Small intestine (tissue), 16 donors: ENCODE results near the gene ZNF91. TPM values are rescaled to one million over a fixed set of nuclear protein-coding genes. Genes with fewer than 3 reads are reported as not detected.

Experiments used
- DNase-seq, 2 donors: peaks; one replicate each; pipeline versions ENCODE4 v3.0.0 to v3.0.0-alpha.2; 2013
- FAIRE-seq: peaks from 2 replicates; lab custom pipeline; 2012; peaks lifted over from hg19 to GRCh38; lab: Jason Lieb, UNC
- H3K27ac ChIP-seq, 3 donors: one replicate each; pipeline ENCODE4 v1.5.1; 2013; ENCODE audit warnings: low read length in 2 of 3, mild to moderate bottlenecking in 2 of 3, control low read depth in 1 of 3, inconsistent platforms in 1 of 3, low read depth in 1 of 3, moderate library complexity in 1 of 3
- H3K27me3 ChIP-seq, 3 donors: one replicate each; pipeline ENCODE4 v1.6.1; 2013; ENCODE audit warnings: low read length in 3 of 3, inconsistent platforms in 1 of 3; ENCODE audit not compliant: control insufficient read depth in 3 of 3, insufficient read depth in 3 of 3
- H3K36me3 ChIP-seq, 3 donors: one replicate each; pipeline ENCODE4 v1.6.1; 2013; ENCODE audit warnings: low read length in 3 of 3, inconsistent platforms in 1 of 3, low read depth in 1 of 3, mild to moderate bottlenecking in 1 of 3, moderate library complexity in 1 of 3; ENCODE audit not compliant: control insufficient read depth in 3 of 3, insufficient read depth in 2 of 3
- H3K4me1 ChIP-seq, 3 donors: one replicate each; pipeline ENCODE4 v1.6.1; 2013; ENCODE audit warnings: low read length in 2 of 3, inconsistent platforms in 1 of 3, low read depth in 1 of 3, mild to moderate bottlenecking in 1 of 3, moderate library complexity in 1 of 3; ENCODE audit not compliant: control insufficient read depth in 3 of 3, insufficient read depth in 2 of 3
- H3K4me3 ChIP-seq, 3 donors: one replicate each; pipeline ENCODE4 v1.5.1; 2013; ENCODE audit warnings: low read length in 3 of 3, control low read depth in 1 of 3, inconsistent platforms in 1 of 3, low read depth in 1 of 3, mild to moderate bottlenecking in 1 of 3, moderate library complexity in 1 of 3
- H3K9me3 ChIP-seq, 2 donors: one replicate each; pipeline ENCODE4 v1.6.1; 2013; ENCODE audit warnings: low read depth in 1 of 2, low read length in 1 of 2; ENCODE audit not compliant: control insufficient read depth in 2 of 2, insufficient read depth in 1 of 2
- WGBS, 3 donors: extraction: QIAGEN DNeasy Blood & Tissue Kit; methylation state at CpG; one replicate each; pipeline ENCODE4 v1.1.7; 2013; 5-methylcytosine and 5-hydroxymethylcytosine counted together
- long read RNA-seq, 10 donors: transcript quantifications; one replicate each; lab custom pipeline, GENCODE V29; 2026
- polyA plus RNA-seq, 4 donors: library from polyadenylated mRNA; stranded (reverse) in 3 of 4; unstranded in 1 of 4; fragments of 200-250 nt in 3 of 4; fragments of 120-200 nt in 1 of 4; gene quantifications; one replicate each; pipeline versions ENCODE4 v1.2.1 to v1.2.3, GENCODE V29; 2013
- donor health status: healthy with polysubstance abuse.
- donor health status: control.
- donor health status: control.
- donor health status: Bipolar disorder and iron deficiency.
- donor health status: healthy.

Gene ZNF91
- polyA plus RNA-seq: 10 to 100 TPM; 12.4 to 64.8 (median 16.1) TPM
- long read RNA-seq, donor 1, full-length matches to known transcripts: 54 of 67 reads
- long read RNA-seq, donor 1, partial matches to known transcripts: 7 of 67 reads
- long read RNA-seq, donor 1, other reads (novel, unspliced or antisense): 6 of 67 reads
- long read RNA-seq, donor 2, full-length matches to known transcripts: 9 of 9 reads
- long read RNA-seq, donor 2, partial matches to known transcripts: 0 of 9 reads
- long read RNA-seq, donor 2, other reads (novel, unspliced or antisense): 0 of 9 reads
- long read RNA-seq, donor 3, full-length matches to known transcripts: 44 of 44 reads
- long read RNA-seq, donor 3, partial matches to known transcripts: 0 of 44 reads
- long read RNA-seq, donor 3, other reads (novel, unspliced or antisense): 0 of 44 reads
- long read RNA-seq, donor 4, full-length matches to known transcripts: 2 of 2 reads
- long read RNA-seq, donor 4, partial matches to known transcripts: 0 of 2 reads
- long read RNA-seq, donor 4, other reads (novel, unspliced or antisense): 0 of 2 reads
- long read RNA-seq, donor 5, full-length matches to known transcripts: 11 of 11 reads
- long read RNA-seq, donor 5, partial matches to known transcripts: 0 of 11 reads
- long read RNA-seq, donor 5, other reads (novel, unspliced or antisense): 0 of 11 reads
- long read RNA-seq, donor 6, full-length matches to known transcripts: 24 of 24 reads
- long read RNA-seq, donor 6, partial matches to known transcripts: 0 of 24 reads
- long read RNA-seq, donor 6, other reads (novel, unspliced or antisense): 0 of 24 reads
- long read RNA-seq, donor 7, full-length matches to known transcripts: 22 of 22 reads
- long read RNA-seq, donor 7, partial matches to known transcripts: 0 of 22 reads
- long read RNA-seq, donor 7, other reads (novel, unspliced or antisense): 0 of 22 reads
- long read RNA-seq, donor 8, full-length matches to known transcripts: 7 of 7 reads
- long read RNA-seq, donor 8, partial matches to known transcripts: 0 of 7 reads
- long read RNA-seq, donor 8, other reads (novel, unspliced or antisense): 0 of 7 reads
- long read RNA-seq, donor 9, full-length matches to known transcripts: 12 of 12 reads
- long read RNA-seq, donor 9, partial matches to known transcripts: 0 of 12 reads
- long read RNA-seq, donor 9, other reads (novel, unspliced or antisense): 0 of 12 reads
- long read RNA-seq, donor 10, full-length matches to known transcripts: 30 of 30 reads
- long read RNA-seq, donor 10, partial matches to known transcripts: 0 of 30 reads
- long read RNA-seq, donor 10, other reads (novel, unspliced or antisense): 0 of 30 reads

DNA sequence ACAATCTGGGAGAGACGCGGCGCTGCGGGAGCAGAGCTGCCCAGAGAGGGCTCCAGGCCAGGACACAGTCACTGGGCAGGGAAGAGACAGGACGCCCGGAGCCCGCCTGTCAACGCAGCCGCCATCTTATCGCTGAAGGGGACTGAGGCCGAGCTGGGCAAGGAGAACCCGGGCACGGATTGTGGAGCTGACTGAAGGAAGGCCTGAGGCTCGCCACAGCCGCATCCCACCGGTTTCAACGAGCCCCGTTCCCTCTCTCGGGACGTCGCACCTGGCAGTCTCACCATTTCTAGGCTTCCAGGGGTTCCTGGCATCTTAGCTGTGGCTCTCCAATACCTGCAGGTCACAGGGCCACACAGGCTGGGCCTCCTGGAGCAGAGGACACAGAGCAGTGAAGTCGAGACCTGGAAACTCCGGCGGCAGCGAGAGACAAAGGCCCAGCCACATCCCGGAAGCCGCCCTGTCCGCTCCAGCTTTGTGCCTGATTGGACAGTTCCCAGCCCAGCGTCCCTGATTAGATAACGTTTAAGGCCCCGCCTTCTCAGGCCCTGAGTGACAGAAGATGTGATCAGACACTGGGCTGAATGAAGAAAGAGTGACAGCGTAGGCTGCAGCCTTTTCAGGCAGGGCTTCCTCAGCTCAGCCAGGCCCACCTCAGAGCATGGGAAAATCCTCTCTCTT is at the start of gene ZNF91:
Gene ZNF91 (minus strand): TSS at position 431 of the 681 bp plus-strand sequence. CDS start 117 bp downstream, at position 314.
- FAIRE-seq (peak; percentile 86), DNase-seq (peak; percentile 97 to 100)
- H3K27me3 ChIP-seq: no peaks in the 10 kb centered on the region
- peak within 1 kb of the TSS; percentile 67 to 87 (median 67) for H3K4me3 ChIP-seq
- H3K27ac ChIP-seq: peak within 1 kb of the TSS; percentile 87 to 98 (median 95)
- peaks cover 0 to 1% of the 10 kb centered on the region in 2 donors for H3K9me3 ChIP-seq
- H3K4me1 ChIP-seq: peaks cover under 1 to 18% (median 14%) of the 10 kb centered on the region in 3 donors
- WGBS, 3 donors: 0 to 1% (median 0%) methylated on average over 24 to 32 of the region's 32 CpGs
- H3K36me3 ChIP-seq: peaks cover 0 to 3% (median 0%) of the 10 kb centered on the region in 3 donors

DNA sequence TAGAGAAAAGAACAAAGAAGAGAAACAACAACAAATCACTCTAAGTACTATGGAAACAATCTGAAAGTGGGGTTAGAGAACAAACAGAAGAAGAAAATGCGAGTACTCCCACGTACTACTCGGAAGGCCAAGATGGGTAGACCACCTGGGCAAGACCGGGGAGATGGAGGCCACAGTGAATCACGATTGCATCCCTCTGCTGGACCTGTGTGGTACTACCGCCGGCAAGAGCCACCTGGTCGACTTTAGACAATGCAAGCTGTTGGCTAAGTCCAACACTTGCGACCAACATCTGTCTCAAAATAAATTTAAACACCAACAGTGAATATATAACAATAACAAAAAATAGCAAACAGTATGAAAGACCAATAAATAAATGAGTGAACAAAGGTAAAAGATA is 45.5 kb upstream of the ZNF91 start:
- peaks cover 3 to 16% of the 10 kb centered on the region in 2 donors for H3K9me3 ChIP-seq
- no peaks in the 10 kb centered on the region for H3K36me3 ChIP-seq
- no peak overlapping the region for H3K27ac ChIP-seq
- DNase-seq (no peak), FAIRE-seq (no peak)
- H3K4me3 ChIP-seq: no peak overlapping the region
- H3K27me3 ChIP-seq: no peaks in the 10 kb centered on the region
- 68 to 83% (median 70%) methylated on average over 9 of the region's 9 CpGs for WGBS, 3 donors
- H3K4me1 ChIP-seq: no peaks in the 10 kb centered on the region

DNA sequence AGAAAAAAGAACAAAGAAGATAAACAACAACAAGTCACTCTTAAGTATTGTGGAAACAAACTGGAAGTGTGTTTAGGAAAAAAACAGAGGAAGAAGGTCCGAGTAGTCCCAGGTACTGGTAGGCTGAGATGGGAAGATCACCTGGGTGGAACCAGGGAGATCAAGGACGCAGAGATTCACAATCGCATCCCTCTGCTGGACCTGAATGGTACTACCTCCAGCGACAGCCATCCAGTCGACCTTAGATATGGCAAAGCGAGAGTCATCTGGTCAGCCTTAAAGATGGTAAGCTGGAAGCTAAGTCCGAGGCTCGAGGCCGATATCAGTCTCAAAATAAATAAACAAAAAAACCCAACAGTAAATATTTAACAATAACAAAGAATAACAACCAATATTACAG is 44.9 kb upstream of the ZNF91 start:
- FAIRE-seq (no peak), DNase-seq (no peak)
- Histone ChIP-seq H3K4me3 (no peak overlapping the region), H3K36me3 (no peaks in the 10 kb centered on the region), H3K27ac (no peak overlapping the region), H3K9me3 (peaks cover 3 to 16% of the 10 kb centered on the region in 2 donors), H3K4me1 (no peaks in the 10 kb centered on the region), H3K27me3 (no peaks in the 10 kb centered on the region)
- WGBS, 3 donors: 83 to 88% (median 86%) methylated on average over 9 of the region's 9 CpGs

DNA sequence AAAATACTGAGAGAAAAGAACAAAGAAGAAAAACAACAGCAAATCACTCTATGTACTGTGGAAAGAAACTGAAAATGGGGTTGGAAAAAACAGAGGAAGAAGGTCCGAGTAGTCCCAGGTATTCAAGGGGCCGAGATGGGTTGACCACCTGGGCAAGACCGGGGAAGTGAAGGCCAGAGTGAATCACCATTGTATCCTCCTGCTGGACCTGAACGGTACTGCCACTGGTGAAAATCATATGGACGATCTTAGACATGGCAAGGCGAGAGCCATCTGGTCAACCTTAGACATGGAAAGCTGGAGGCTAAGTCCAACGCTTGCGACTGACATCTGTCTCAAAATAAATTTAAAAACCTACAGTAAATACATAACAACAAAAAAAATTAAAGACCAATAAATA is 44.4 kb upstream of the ZNF91 start:
- Histone ChIP-seq H3K27me3 (no peaks in the 10 kb centered on the region), H3K36me3 (no peaks in the 10 kb centered on the region), H3K4me3 (no peak overlapping the region), H3K27ac (no peak overlapping the region), H3K9me3 (peaks cover 3 to 16% of the 10 kb centered on the region in 2 donors), H3K4me1 (no peaks in the 10 kb centered on the region)
- FAIRE-seq (no peak), DNase-seq (no peak)
- 92% methylated on average over 8 of the region's 8 CpGs for WGBS, 3 donors

DNA sequence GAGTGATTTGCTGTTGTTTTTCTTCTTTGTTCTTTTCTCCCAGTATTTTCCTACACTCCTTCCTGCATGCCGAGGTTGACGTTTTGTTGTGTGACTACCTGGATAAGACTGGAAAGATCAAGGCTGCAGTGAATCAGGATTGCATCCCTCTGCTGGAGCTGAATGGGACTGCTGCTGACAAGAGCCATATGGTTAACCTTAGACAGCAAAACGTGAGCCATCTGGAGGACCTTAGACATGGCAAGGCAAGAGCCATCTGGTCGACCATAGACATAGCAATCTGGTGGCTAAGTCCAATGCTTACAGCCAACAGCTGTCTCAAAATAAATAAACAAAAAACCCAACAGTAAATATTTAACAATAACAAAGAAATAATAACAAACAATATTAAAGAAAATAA is 42.6 kb upstream of the ZNF91 start:
- Histone ChIP-seq H3K4me3 (no peak overlapping the region), H3K27ac (no peak overlapping the region), H3K27me3 (no peaks in the 10 kb centered on the region), H3K4me1 (no peaks in the 10 kb centered on the region), H3K36me3 (no peaks in the 10 kb centered on the region), H3K9me3 (peaks cover 3 to 16% of the 10 kb centered on the region in 2 donors)
- no peak for DNase-seq
- no peak for FAIRE-seq
- 63 to 73% (median 64%) methylated on average over 4 of the region's 4 CpGs for WGBS, 3 donors

DNA sequence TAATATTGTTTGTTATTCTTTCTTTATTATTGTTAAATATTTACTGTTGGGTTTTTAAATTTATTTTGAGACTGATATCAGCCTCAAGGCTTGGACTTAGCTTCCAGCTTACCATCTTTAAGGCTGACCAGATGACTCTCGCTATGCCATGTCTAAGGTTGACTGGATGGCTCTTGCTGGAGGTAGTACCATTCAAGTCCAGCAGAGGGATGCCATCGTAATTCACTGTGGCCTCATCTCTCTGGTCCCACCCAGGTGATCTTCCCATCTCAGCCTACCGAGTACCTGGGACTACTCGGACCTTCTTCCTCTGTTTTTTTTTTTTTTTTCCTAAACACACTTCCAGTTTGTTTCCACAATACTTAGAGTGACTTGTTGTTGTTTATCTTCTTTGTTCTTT is 41.7 kb upstream of the ZNF91 start:
- no peaks in the 10 kb centered on the region for H3K36me3 ChIP-seq
- peaks cover 3 to 16% of the 10 kb centered on the region in 2 donors for H3K9me3 ChIP-seq
- WGBS, 3 donors: 79 to 84% (median 83%) methylated on average over 4 of the region's 4 CpGs
- FAIRE-seq (no peak), DNase-seq (no peak)
- no peaks in the 10 kb centered on the region for H3K4me1 ChIP-seq
- H3K27ac ChIP-seq: no peak overlapping the region
- no peaks in the 10 kb centered on the region for H3K27me3 ChIP-seq
- H3K4me3 ChIP-seq: no peak overlapping the region

DNA sequence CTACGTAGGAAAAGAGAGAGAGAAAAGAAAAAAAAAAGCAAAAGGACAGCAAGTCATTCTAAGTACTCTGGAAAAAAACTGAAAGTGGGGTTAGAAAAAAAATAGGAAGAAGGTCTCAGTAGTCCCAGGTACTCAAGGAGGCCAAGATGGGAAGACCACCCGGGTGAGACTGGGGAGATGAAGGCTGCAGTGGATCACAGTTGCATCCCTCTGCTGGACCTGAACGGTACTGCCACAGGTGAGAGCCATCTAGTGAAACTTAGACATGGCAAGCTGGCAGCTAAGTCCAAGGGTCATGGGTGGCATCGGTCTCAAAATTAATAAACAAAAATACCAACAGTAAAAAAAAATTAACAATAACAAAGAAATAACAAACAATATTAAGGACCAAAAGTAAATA is 41.0 kb upstream of the ZNF91 start:
- Histone ChIP-seq H3K27ac (no peak overlapping the region), H3K9me3 (peaks cover 3 to 16% of the 10 kb centered on the region in 2 donors), H3K27me3 (no peaks in the 10 kb centered on the region), H3K36me3 (no peaks in the 10 kb centered on the region), H3K4me1 (no peaks in the 10 kb centered on the region), H3K4me3 (no peak overlapping the region)
- DNase-seq: no peak
- FAIRE-seq: no peak
- WGBS, 3 donors: 56 to 73% (median 70%) methylated on average over 4 of the region's 4 CpGs
